ENCODE data around the gene OR4D11.
"Not testable (repeated sequence)": the region's sequence is repeated elsewhere in the genome, so short reads cannot be mapped to it uniquely, and the experiment has no call there.

Gene OR4D11

GRCh38 chr11:59503276-59503675 lies at the start of gene OR4D11:
TSS of gene OR4D11 (plus strand) at chr11:59503576. CDS start at chr11:59503576, 0 bp downstream.
- DNase-seq (ENCODE audit: low read depth) = no peak

GRCh38 chr11:59456661-59457060 lies 46.7 kb upstream of the OR4D11 start, which contains the start of gene OR4D6:
TSS of gene OR4D6 (plus strand) at chr11:59456961. CDS start at chr11:59456961, 0 bp downstream.
- DNase-seq (ENCODE audit: low read depth) = no peak

- no peak for DNase-seq (ENCODE audit: low read depth)
Observed at GRCh38 chr11:59459916-59460315, 43.5 kb upstream of the OR4D11 start.

- no peak for DNase-seq (ENCODE audit: low read depth)
Observed at GRCh38 chr11:59463190-59463641, 40.2 kb upstream of the OR4D11 start.

- DNase-seq (ENCODE audit: low read depth) = no peak
Observed at GRCh38 chr11:59473015-59473414, 30.4 kb upstream of the OR4D11 start, which contains the start of gene OR4D10. TSS of gene OR4D10 (plus strand) at chr11:59473315. CDS start at chr11:59477430, 4,115 bp downstream.

GRCh38 chr11:59475176-59475575 lies 28.2 kb upstream of the OR4D11 start:
- no peak for DNase-seq (ENCODE audit: low read depth)

- no peak for DNase-seq (ENCODE audit: low read depth)
Observed at GRCh38 chr11:59479906-59480305, 23.5 kb upstream of the OR4D11 start.

GRCh38 chr11:59480359-59480758 lies 23.0 kb upstream of the OR4D11 start:
- no peak for DNase-seq (ENCODE audit: low read depth)

- no peak for DNase-seq (ENCODE audit: low read depth)
Observed at GRCh38 chr11:59501931-59502330, 1.4 kb upstream of the OR4D11 start.

- no peak for DNase-seq (ENCODE audit: low read depth)
Observed at GRCh38 chr11:59510941-59511589, 7.7 kb downstream of the OR4D11 start, which contains the start of gene OR4D9. TSS of gene OR4D9 (plus strand) at chr11:59511539. CDS start at chr11:59514913, 3,374 bp downstream.

GRCh38 chr11:59511675-59512074 lies 8.3 kb downstream of the OR4D11 start:
- no peak for DNase-seq (ENCODE audit: low read depth)

- not testable (repeated sequence) for DNase-seq (ENCODE audit: low read depth)
Observed at GRCh38 chr11:59520139-59520538, 16.8 kb downstream of the OR4D11 start.

GRCh38 chr11:59520741-59521140 lies 17.4 kb downstream of the OR4D11 start:
- DNase-seq (ENCODE audit: low read depth) = no peak

- no peak for DNase-seq (ENCODE audit: low read depth)
Observed at GRCh38 chr11:59523541-59523940, 20.2 kb downstream of the OR4D11 start.

- DNase-seq (ENCODE audit: low read depth) = no peak
Observed at GRCh38 chr11:59528711-59529110, 25.3 kb downstream of the OR4D11 start.

GRCh38 chr11:59532620-59533019 lies 29.2 kb downstream of the OR4D11 start:
- no peak for DNase-seq (ENCODE audit: low read depth)

- DNase-seq (ENCODE audit: low read depth) = no peak
Observed at GRCh38 chr11:59534676-59535075, 31.3 kb downstream of the OR4D11 start.

GRCh38 chr11:59542142-59542810 lies 38.9 kb downstream of the OR4D11 start:
- DNase-seq (ENCODE audit: low read depth) = no peak

- not testable (repeated sequence) for DNase-seq (ENCODE audit: low read depth)
Observed at GRCh38 chr11:59543713-59544112, 40.3 kb downstream of the OR4D11 start.

GRCh38 chr11:59544869-59545178 lies 41.4 kb downstream of the OR4D11 start:
- DNase-seq (ENCODE audit: low read depth) = no peak

- DNase-seq (ENCODE audit: low read depth) = peak; percentile 63
Observed at GRCh38 chr11:59545179-59546020, 42.0 kb downstream of the OR4D11 start.

- not testable (repeated sequence) for DNase-seq (ENCODE audit: low read depth)
Observed at GRCh38 chr11:59547605-59548308, 44.4 kb downstream of the OR4D11 start.

Data from non-pigmented ciliary epithelial cell (primary cell).